PC-9 (cell line): Measurements from ENCODE around the gene CCM2L. TPM values are rescaled to one million over a fixed set of nuclear protein-coding genes. Genes with fewer than 3 reads are reported as not detected.

Experiments used
- BruUV-seq: library from RNA; stranded (reverse); fragments of 400-500 nt; replicated peaks from 2 replicates; lab custom pipeline; 2021; lab: Mats Ljungman, UMichigan
- CTCF ChIA-PET: fragments of 300-600 bp; sonication (Branson Sonifier 250); formaldehyde crosslinking; loops from one replicate; lab custom pipeline; 2022; ENCODE audit warnings: antibody characterized with exemption; lab: Charles Lee
- POLR2A ChIA-PET: fragments of 300-600 bp; sonication (Branson Sonifier 250); formaldehyde crosslinking; loops from one replicate; lab custom pipeline; 2022; ENCODE audit warnings: antibody characterized with exemption; ENCODE audit not compliant: unreplicated experiment; lab: Charles Lee
- DNase-seq, 2 experiments: peaks; one replicate each; pipeline versions ENCODE4 v3.0.0 to v3.0.0-alpha.2; 2015 to 2022; ENCODE audit warnings: mixed read lengths in 1 of 2
- H2AFZ ChIP-seq: fragments of 200-600 bp; sonication (generic); 2 replicates; pipeline ENCODE4 v1.8.1; 2017; ENCODE audit warnings: antibody characterized with exemption
- H3F3A ChIP-seq: fragments of 200-600 bp; sonication (generic); 2 replicates; pipeline ENCODE4 v1.8.1; 2017; ENCODE audit warnings: antibody characterized with exemption, mild to moderate bottlenecking, low read depth; ENCODE audit not compliant: insufficient read depth
- H3K27ac ChIP-seq: fragments of 200-600 bp; sonication (generic); 2 replicates; pipeline ENCODE4 v1.6.1; 2016; ENCODE audit warnings: mixed run types
- H3K27me3 ChIP-seq: fragments of 200-600 bp; sonication (generic); 2 replicates; pipeline ENCODE4 v1.6.1; 2016; ENCODE audit warnings: low read depth, mixed run types; ENCODE audit not compliant: insufficient read depth
- H3K36me3 ChIP-seq: fragments of 200-600 bp; sonication (generic); 2 replicates; pipeline ENCODE4 v1.6.1; 2016; ENCODE audit warnings: low read depth, mixed run types
- H3K4me1 ChIP-seq: fragments of 200-600 bp; sonication (generic); replicated peaks from 2 replicates; pipeline ENCODE4 v1.6.1; 2016; ENCODE audit warnings: mixed run types; ENCODE audit not compliant: insufficient read depth
- H3K4me2 ChIP-seq: fragments of 200-600 bp; sonication (generic); 2 replicates; pipeline ENCODE4 v1.6.1; 2017; ENCODE audit warnings: mixed run types
- H3K4me3 ChIP-seq: fragments of 200-600 bp; sonication (generic); 2 replicates; pipeline ENCODE4 v1.6.1; 2016; ENCODE audit warnings: mixed run types
- H3K79me2 ChIP-seq: fragments of 200-600 bp; sonication (generic); 2 replicates; pipeline ENCODE4 v1.6.1; 2017; ENCODE audit warnings: low read depth, mixed run types
- H3K9me2 ChIP-seq: fragments of 200-600 bp; sonication (generic); 2 replicates; pipeline ENCODE4 v1.8.1; 2017; ENCODE audit warnings: mild to moderate bottlenecking; ENCODE audit not compliant: insufficient read depth
- H3K9me3 ChIP-seq: fragments of 200-600 bp; sonication (generic); 2 replicates; pipeline ENCODE4 v1.8.1; 2016; ENCODE audit warnings: low read depth; ENCODE audit not compliant: insufficient read depth
- H4K20me1 ChIP-seq: fragments of 200-600 bp; sonication (generic); 2 replicates; pipeline ENCODE4 v1.8.1; 2017; ENCODE audit not compliant: insufficient read depth
- EZH2 ChIP-seq: fragments of 200-600 bp; sonication (generic); IDR thresholded peaks from 2 replicates; pipeline ENCODE4 v1.8.0; 2017; ENCODE audit warnings: antibody characterized with exemption, low read depth
- intact Hi-C: fragments of 100-400 bp; cut with micrococcal nuclease; formaldehyde crosslinking; loops from one replicate; pipeline ENCODE4 v1.10.0; 2022; ENCODE audit not compliant: unreplicated experiment
- total RNA-seq: library from RNA; stranded (reverse); gene quantifications from 2 replicates; pipeline ENCODE4 v1.2.3, GENCODE V29; 2021
- TF ChIP-seq, protein P1 (sequence below): fragments of 200-600 bp; sonication (generic); conservative IDR thresholded peaks from 2 replicates; pipeline ENCODE4 v1.6.1; 2017; ENCODE audit warnings: mixed run types, antibody characterized with exemption, mild to moderate bottlenecking, moderate library complexity

CCM2L gene
- total RNA-seq, 1 experiment from 2014 or later = 0.31 TPM

DNA sequence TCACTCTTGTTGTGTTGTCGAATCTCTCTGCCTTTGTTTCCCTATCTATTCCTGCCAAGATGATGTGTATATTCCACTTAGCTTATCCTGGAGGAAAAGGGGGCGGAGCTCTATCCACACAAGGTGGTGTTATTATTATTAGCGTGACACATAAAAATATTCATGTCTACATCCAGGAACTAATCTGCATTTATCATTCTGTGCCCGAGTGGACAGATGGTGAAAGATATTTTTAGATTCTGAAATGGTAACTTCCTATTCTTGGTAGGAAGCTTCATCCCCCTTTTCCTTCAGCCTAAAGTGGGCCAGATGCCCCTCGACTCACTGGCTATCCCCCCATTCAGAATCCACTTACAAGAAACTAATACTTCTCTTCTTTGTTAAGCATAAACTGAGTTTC lies 40.2 kb upstream of the CCM2L start:
- no peaks in the 10 kb centered on the region for H3K36me3 ChIP-seq
- H3K27me3 ChIP-seq = peaks cover 54% of the 10 kb centered on the region
- BruUV-seq = no TSS peak
- intact Hi-C loops = no loop called here
- H3F3A ChIP-seq = no peaks in the 10 kb centered on the region
- no peaks in the 10 kb centered on the region for H3K4me1 ChIP-seq
- no peaks in the 10 kb centered on the region for H3K9me2 ChIP-seq
- H2AFZ ChIP-seq = no peak overlapping the region
- no peaks in the 10 kb centered on the region for H4K20me1 ChIP-seq
- H3K4me3 ChIP-seq = no peak overlapping the region
- CTCF ChIA-PET = no interaction called here
- no peaks in the 10 kb centered on the region for H3K79me2 ChIP-seq
- H3K27ac ChIP-seq = no peak overlapping the region
- no peak for DNase-seq
- POLR2A ChIA-PET = no interaction called here
- no peaks in the 10 kb centered on the region for H3K9me3 ChIP-seq
- no peak for TF ChIP-seq EZH2
- H3K4me2 ChIP-seq = no peak overlapping the region

GRCh38 chr20:31972471-31973021 lies 37.7 kb upstream of the CCM2L start:
- Histone ChIP-seq H4K20me1 (no peaks in the 10 kb centered on the region), H3K9me3 (no peaks in the 10 kb centered on the region), H3K36me3 (no peaks in the 10 kb centered on the region), H3F3A (no peaks in the 10 kb centered on the region), H3K27ac (no peak overlapping the region), H3K4me2 (no peak overlapping the region), H3K79me2 (no peaks in the 10 kb centered on the region), H2AFZ (no peak overlapping the region), H3K27me3 (peaks cover 47% of the 10 kb centered on the region), H3K9me2 (no peaks in the 10 kb centered on the region), H3K4me3 (no peak overlapping the region), H3K4me1 (no peaks in the 10 kb centered on the region)
- CTCF ChIA-PET = interaction anchor here (1.3 kb wide), 1 partner anchor 118 kb away, joined by 3 read pairs; no protein-coding TSS in a partner anchor
- no peak for TF ChIP-seq EZH2
- TF ChIP-seq, protein P1, sequence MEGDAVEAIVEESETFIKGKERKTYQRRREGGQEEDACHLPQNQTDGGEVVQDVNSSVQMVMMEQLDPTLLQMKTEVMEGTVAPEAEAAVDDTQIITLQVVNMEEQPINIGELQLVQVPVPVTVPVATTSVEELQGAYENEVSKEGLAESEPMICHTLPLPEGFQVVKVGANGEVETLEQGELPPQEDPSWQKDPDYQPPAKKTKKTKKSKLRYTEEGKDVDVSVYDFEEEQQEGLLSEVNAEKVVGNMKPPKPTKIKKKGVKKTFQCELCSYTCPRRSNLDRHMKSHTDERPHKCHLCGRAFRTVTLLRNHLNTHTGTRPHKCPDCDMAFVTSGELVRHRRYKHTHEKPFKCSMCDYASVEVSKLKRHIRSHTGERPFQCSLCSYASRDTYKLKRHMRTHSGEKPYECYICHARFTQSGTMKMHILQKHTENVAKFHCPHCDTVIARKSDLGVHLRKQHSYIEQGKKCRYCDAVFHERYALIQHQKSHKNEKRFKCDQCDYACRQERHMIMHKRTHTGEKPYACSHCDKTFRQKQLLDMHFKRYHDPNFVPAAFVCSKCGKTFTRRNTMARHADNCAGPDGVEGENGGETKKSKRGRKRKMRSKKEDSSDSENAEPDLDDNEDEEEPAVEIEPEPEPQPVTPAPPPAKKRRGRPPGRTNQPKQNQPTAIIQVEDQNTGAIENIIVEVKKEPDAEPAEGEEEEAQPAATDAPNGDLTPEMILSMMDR = no peak
- BruUV-seq = no TSS peak
- DNase-seq = no peak
- intact Hi-C loops = no loop called here
- POLR2A ChIA-PET = no interaction called here

GRCh38 chr20:31974296-31974695 lies 35.9 kb upstream of the CCM2L start:
- POLR2A ChIA-PET = no interaction called here
- no peaks in the 10 kb centered on the region for H3K9me3 ChIP-seq
- H3K9me2 ChIP-seq = no peaks in the 10 kb centered on the region
- TF ChIP-seq, protein P1 = no peak
- TF ChIP-seq EZH2 = no peak
- intact Hi-C loops = no loop called here
- CTCF ChIA-PET = no interaction called here
- H3K4me2 ChIP-seq = no peak overlapping the region
- no peaks in the 10 kb centered on the region for H3K36me3 ChIP-seq
- no peaks in the 10 kb centered on the region for H4K20me1 ChIP-seq
- DNase-seq = no peak
- no peak overlapping the region for H3K4me3 ChIP-seq
- peaks cover 49% of the 10 kb centered on the region for H3K27me3 ChIP-seq
- H3F3A ChIP-seq = no peaks in the 10 kb centered on the region
- no TSS peak for BruUV-seq
- H2AFZ ChIP-seq = no peak overlapping the region
- no peaks in the 10 kb centered on the region for H3K4me1 ChIP-seq
- no peaks in the 10 kb centered on the region for H3K79me2 ChIP-seq
- H3K27ac ChIP-seq = no peak overlapping the region
